ENCODE results near the gene KCNIP1. TPM values are rescaled to one million over a fixed set of nuclear protein-coding genes. Genes with fewer than 3 reads are reported as not detected.

Gene KCNIP1
- total RNA-seq, 2 experiments from 2014 or later = not detected

- CTCF ChIA-PET = no interaction called here
- no peaks in the 10 kb centered on the region for H3K4me1 Mint-ChIP-seq
- no peaks in the 10 kb centered on the region for H3K9me3 Mint-ChIP-seq (ENCODE audit: low read depth)
- no peak overlapping the region for H3K27ac Mint-ChIP-seq
- no peak for ATAC-seq
- no peaks in the 10 kb centered on the region for H3K36me3 Mint-ChIP-seq
- H3K4me3 Mint-ChIP-seq = no peak overlapping the region
- H3K27me3 Mint-ChIP-seq = peaks cover 4% of the 10 kb centered on the region
- no peak for DNase-seq
These were observed 20.0 kb downstream of the KCNIP1 start for GRCh38 chr5:170523830-170524229.

GRCh38 chr5:170524576-170524975 lies 20.8 kb downstream of the KCNIP1 start:
- H3K4me1 Mint-ChIP-seq = no peaks in the 10 kb centered on the region
- DNase-seq (no peak), ATAC-seq (no peak)
- H3K27ac Mint-ChIP-seq = no peak overlapping the region
- CTCF ChIA-PET = no interaction called here
- peaks cover 4% of the 10 kb centered on the region for H3K27me3 Mint-ChIP-seq
- no peaks in the 10 kb centered on the region for H3K9me3 Mint-ChIP-seq (ENCODE audit: low read depth)
- H3K36me3 Mint-ChIP-seq = no peaks in the 10 kb centered on the region
- H3K4me3 Mint-ChIP-seq = no peak overlapping the region

- Mint-ChIP-seq H3K27me3 (peaks cover 5% of the 10 kb centered on the region), H3K36me3 (no peaks in the 10 kb centered on the region), H3K4me1 (no peaks in the 10 kb centered on the region), H3K4me3 (no peak overlapping the region), H3K9me3 (ENCODE audit: low read depth) (no peaks in the 10 kb centered on the region), H3K27ac (no peak overlapping the region)
- DNase-seq (no peak), ATAC-seq (no peak)
- CTCF ChIA-PET = no interaction called here
These were observed 21.8 kb downstream of the KCNIP1 start for GRCh38 chr5:170525470-170526211.

GRCh38 chr5:170527991-170528390 lies 24.2 kb downstream of the KCNIP1 start:
- H3K27me3 Mint-ChIP-seq = peaks cover 5% of the 10 kb centered on the region
- no peaks in the 10 kb centered on the region for H3K36me3 Mint-ChIP-seq
- H3K4me3 Mint-ChIP-seq = no peak overlapping the region
- no peak overlapping the region for H3K27ac Mint-ChIP-seq
- no peaks in the 10 kb centered on the region for H3K4me1 Mint-ChIP-seq
- DNase-seq (no peak), ATAC-seq (no peak)
- H3K9me3 Mint-ChIP-seq (ENCODE audit: low read depth) = no peaks in the 10 kb centered on the region
- CTCF ChIA-PET = no interaction called here

- Mint-ChIP-seq H3K27ac (no peak overlapping the region), H3K4me1 (no peaks in the 10 kb centered on the region), H3K4me3 (no peak overlapping the region), H3K9me3 (ENCODE audit: low read depth) (no peaks in the 10 kb centered on the region), H3K36me3 (no peaks in the 10 kb centered on the region), H3K27me3 (peaks cover 8% of the 10 kb centered on the region)
- ATAC-seq (no peak), DNase-seq (no peak)
- CTCF ChIA-PET = no interaction called here
These were observed 25.2 kb downstream of the KCNIP1 start for GRCh38 chr5:170528976-170529375.

- CTCF ChIA-PET = no interaction called here
- DNase-seq (no peak), ATAC-seq (no peak)
- Mint-ChIP-seq H3K9me3 (ENCODE audit: low read depth) (no peaks in the 10 kb centered on the region), H3K27ac (no peak overlapping the region), H3K27me3 (peaks cover 17% of the 10 kb centered on the region), H3K36me3 (no peaks in the 10 kb centered on the region), H3K4me1 (no peaks in the 10 kb centered on the region), H3K4me3 (no peak overlapping the region)
These were observed 29.1 kb downstream of the KCNIP1 start for GRCh38 chr5:170532935-170533334.

GRCh38 chr5:170533383-170533782 lies 29.6 kb downstream of the KCNIP1 start:
- Mint-ChIP-seq H3K4me1 (no peaks in the 10 kb centered on the region), H3K4me3 (no peak overlapping the region), H3K27ac (no peak overlapping the region), H3K27me3 (peaks cover 19% of the 10 kb centered on the region), H3K9me3 (ENCODE audit: low read depth) (no peaks in the 10 kb centered on the region), H3K36me3 (no peaks in the 10 kb centered on the region)
- DNase-seq (no peak), ATAC-seq (no peak)
- CTCF ChIA-PET = no interaction called here

GRCh38 chr5:170534177-170534576 lies 30.4 kb downstream of the KCNIP1 start:
- Mint-ChIP-seq H3K27me3 (peaks cover 24% of the 10 kb centered on the region), H3K4me3 (no peak overlapping the region), H3K9me3 (ENCODE audit: low read depth) (no peaks in the 10 kb centered on the region), H3K27ac (no peak overlapping the region), H3K36me3 (no peaks in the 10 kb centered on the region), H3K4me1 (no peaks in the 10 kb centered on the region)
- DNase-seq (no peak), ATAC-seq (no peak)
- CTCF ChIA-PET = no interaction called here

- Mint-ChIP-seq H3K4me3 (no peak overlapping the region), H3K27ac (no peak overlapping the region), H3K9me3 (ENCODE audit: low read depth) (no peaks in the 10 kb centered on the region), H3K4me1 (no peaks in the 10 kb centered on the region), H3K36me3 (no peaks in the 10 kb centered on the region), H3K27me3 (peaks cover 27% of the 10 kb centered on the region)
- no peak for DNase-seq
- CTCF ChIA-PET = no interaction called here
- no peak for ATAC-seq
These were observed 31.1 kb downstream of the KCNIP1 start for GRCh38 chr5:170534941-170535340.

- no peak overlapping the region for H3K27ac Mint-ChIP-seq
These were observed 32.7 kb downstream of the KCNIP1 start for GRCh38 chr5:170536525-170536924.

GRCh38 chr5:170537451-170538095 lies 33.8 kb downstream of the KCNIP1 start:
- no peak for ATAC-seq
- no peaks in the 10 kb centered on the region for H3K9me3 Mint-ChIP-seq (ENCODE audit: low read depth)
- DNase-seq = no peak

More at GRCh38 chr5:170536525-170536924, 32.7 kb downstream of the KCNIP1 start:
- Mint-ChIP-seq H3K36me3 (no peaks in the 10 kb centered on the region), H3K9me3 (ENCODE audit: low read depth) (no peaks in the 10 kb centered on the region), H3K4me3 (no peak overlapping the region), H3K27me3 (peaks cover 26% of the 10 kb centered on the region), H3K4me1 (no peaks in the 10 kb centered on the region)
- ATAC-seq = no peak
- no peak for DNase-seq
- CTCF ChIA-PET = no interaction called here

GRCh38 chr5:170538096-170538465 lies 34.3 kb downstream of the KCNIP1 start:
- CTCF ChIA-PET = no interaction called here
- no peak overlapping the region for H3K4me3 Mint-ChIP-seq

More at GRCh38 chr5:170537451-170538095, 33.8 kb downstream of the KCNIP1 start:
- H3K4me3 Mint-ChIP-seq = no peak overlapping the region
- H3K4me1 Mint-ChIP-seq = no peaks in the 10 kb centered on the region
- CTCF ChIA-PET = no interaction called here
- H3K27me3 Mint-ChIP-seq = peaks cover 29% of the 10 kb centered on the region
- no peaks in the 10 kb centered on the region for H3K36me3 Mint-ChIP-seq
- no peak overlapping the region for H3K27ac Mint-ChIP-seq

GRCh38 chr5:170538696-170539586 lies 35.1 kb downstream of the KCNIP1 start:
- DNase-seq (no peak), ATAC-seq (no peak)
- no peaks in the 10 kb centered on the region for H3K36me3 Mint-ChIP-seq
- peaks cover 33% of the 10 kb centered on the region for H3K27me3 Mint-ChIP-seq
- no peaks in the 10 kb centered on the region for H3K4me1 Mint-ChIP-seq
- H3K4me3 Mint-ChIP-seq = no peak overlapping the region
- CTCF ChIA-PET = no interaction called here
- no peaks in the 10 kb centered on the region for H3K9me3 Mint-ChIP-seq (ENCODE audit: low read depth)
- no peak overlapping the region for H3K27ac Mint-ChIP-seq

More at GRCh38 chr5:170538096-170538465, 34.3 kb downstream of the KCNIP1 start:
- Mint-ChIP-seq H3K27ac (no peak overlapping the region), H3K4me1 (no peaks in the 10 kb centered on the region), H3K9me3 (ENCODE audit: low read depth) (no peaks in the 10 kb centered on the region), H3K36me3 (no peaks in the 10 kb centered on the region), H3K27me3 (peaks cover 32% of the 10 kb centered on the region)
- no peak for DNase-seq
- ATAC-seq = no peak

GRCh38 chr5:170540271-170540670 lies 36.5 kb downstream of the KCNIP1 start:
- no peaks in the 10 kb centered on the region for H3K36me3 Mint-ChIP-seq
- DNase-seq = no peak
- no peak for ATAC-seq
- no peak overlapping the region for H3K4me3 Mint-ChIP-seq
- no peaks in the 10 kb centered on the region for H3K9me3 Mint-ChIP-seq (ENCODE audit: low read depth)
- H3K4me1 Mint-ChIP-seq = no peaks in the 10 kb centered on the region
- CTCF ChIA-PET = no interaction called here
- no peak overlapping the region for H3K27ac Mint-ChIP-seq
- H3K27me3 Mint-ChIP-seq = peaks cover 37% of the 10 kb centered on the region
